Breast epithelium (tissue), 3 donors: Measurements from ENCODE around the gene MON1B.
A peak's percentile ranks its signal among the peaks of the same experiment; 100 is the strongest.

Experiments used
- CTCF ChIP-seq, 3 donors: fragments of 450-650 bp; IDR thresholded peaks; one replicate each; pipeline ENCODE4 v1.5.1; 2016 to 2017; ENCODE audit warnings: antibody characterized with exemption in 3 of 3, mild to moderate bottlenecking in 3 of 3, moderate library complexity in 3 of 3
- POLR2A ChIP-seq: fragments of 450-650 bp; IDR thresholded peaks from one replicate; pipeline ENCODE4 v1.6.1; 2016; ENCODE audit warnings: antibody characterized with exemption, mild to moderate bottlenecking, moderate library complexity
- POLR2AphosphoS5 ChIP-seq, 3 donors: sonication (generic); formaldehyde crosslinking; IDR thresholded peaks; one replicate each; pipeline ENCODE4 v1.6.1; 2017; ENCODE audit warnings: antibody characterized with exemption in 3 of 3

DNA sequence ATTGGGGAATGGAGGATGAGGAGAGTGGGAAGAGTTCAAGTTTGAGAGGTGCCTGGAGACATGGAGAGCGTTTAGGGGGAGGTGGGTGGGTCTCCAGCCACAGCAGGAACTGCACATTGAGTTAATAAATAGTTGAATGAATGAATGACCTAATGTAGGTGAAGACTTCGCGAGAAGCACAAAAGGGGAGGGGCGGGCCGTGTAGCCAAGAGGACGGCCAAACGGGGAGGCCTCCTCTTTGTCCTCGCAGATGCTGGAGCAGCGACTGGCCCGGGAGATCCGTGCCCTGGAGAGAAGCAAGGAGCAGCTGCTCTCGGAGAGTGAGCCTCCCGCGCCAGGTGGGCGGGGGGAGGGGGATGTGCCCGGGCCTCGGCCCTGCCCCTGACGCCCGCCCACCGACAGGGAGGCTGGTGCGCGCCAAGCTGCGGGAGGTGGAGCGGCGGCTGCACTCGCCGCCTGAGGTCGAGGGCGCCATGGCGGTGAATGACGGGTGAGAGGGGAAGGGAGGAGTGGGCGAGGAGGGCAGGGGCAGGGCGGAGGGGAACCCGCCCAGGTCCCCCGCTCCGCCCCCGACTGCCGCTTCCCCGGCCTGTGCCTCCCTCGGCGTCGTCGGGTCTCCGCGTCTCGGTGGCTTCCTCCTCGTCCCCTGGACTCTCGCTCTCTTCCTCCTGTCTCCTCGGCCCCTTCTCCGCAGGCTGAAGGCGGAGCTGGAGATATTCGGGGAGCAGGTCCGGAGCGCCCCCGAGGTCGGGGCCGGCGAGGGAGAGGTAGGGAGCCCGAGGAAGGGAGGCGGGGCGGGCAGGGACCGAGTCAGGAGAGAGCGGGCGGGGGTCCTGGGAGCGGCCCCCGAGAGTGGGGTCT, 21.1 kb downstream of the MON1B start:
- TF ChIP-seq POLR2A (no peak), CTCF (IDR thresholded peaks at IDR 0.05) (no peak), POLR2AphosphoS5 (IDR thresholded peaks at IDR 0.05) (peak in 1 of 3 donors; percentile 71)
